Peyer's patch (tissue), 4 donors: Measurements from ENCODE around the gene IGSF8.

Experiments used
- CTCF ChIP-seq, 6 experiments: fragments of 450-650 bp in 4 of 6; fragments of 200-600 bp in 2 of 6; sonication (generic) in 1 of 6; IDR thresholded peaks; one replicate each; pipeline ENCODE4 v1.5.1; 2017 to 2019; ENCODE audit warnings: antibody characterized with exemption in 6 of 6, mild to moderate bottlenecking in 3 of 6, moderate library complexity in 1 of 6
- POLR2A ChIP-seq, 2 donors: fragments of 450-650 bp; IDR thresholded peaks; one replicate each; pipeline ENCODE4 v1.5.1; 2017; ENCODE audit warnings: antibody characterized with exemption in 2 of 2, mild to moderate bottlenecking in 2 of 2, moderate library complexity in 2 of 2

GRCh38 chr1:160082487-160082886, 15.9 kb downstream of the IGSF8 start:
- TF ChIP-seq CTCF (IDR thresholded peaks at IDR 0.05) (no peak), POLR2A (IDR thresholded peaks at IDR 0.05) (no peak)
